GM11168 (cell line): ENCODE results near the gene MCEE.
"Not testable (repeated sequence)": the region's sequence is repeated elsewhere in the genome, so short reads cannot be mapped to it uniquely, and the experiment has no call there.

Experiments
- in situ Hi-C: fragments of 300-500 bp; cut with MboI; formaldehyde crosslinking; loops from one replicate; pipeline ENCODE4 v1.12.0; 2022; ENCODE audit warnings: low sequenced_read_pairs; ENCODE audit not compliant: unreplicated experiment

The MCEE gene

GRCh38 chr2:71130152-71130904 lies at the start of gene MCEE, which contains the start of gene MPHOSPH10:
Gene MCEE, minus strand, starts transcription at chr2:71130229. Its CDS starts 10 bp downstream, at chr2:71130219.
Gene MPHOSPH10, plus strand, starts transcription at chr2:71130634. Its CDS starts 32 bp downstream, at chr2:71130666.
- in situ Hi-C loops: no loop called here

- in situ Hi-C loops: not testable (repeated sequence)
These were observed 48.8 kb upstream of the MCEE start for GRCh38 chr2:71178836-71179235.

- in situ Hi-C loops: loop anchor here (25.0 kb wide), 1 partner anchor 338 kb away; no protein-coding TSS in a partner anchor
These were observed 44.2 kb upstream of the MCEE start for GRCh38 chr2:71174207-71174606.

- in situ Hi-C loops: loop anchor here (25.0 kb wide), 1 partner anchor 339 kb away; no protein-coding TSS in a partner anchor
These were observed 43.1 kb upstream of the MCEE start for GRCh38 chr2:71173096-71173495.

DNA sequence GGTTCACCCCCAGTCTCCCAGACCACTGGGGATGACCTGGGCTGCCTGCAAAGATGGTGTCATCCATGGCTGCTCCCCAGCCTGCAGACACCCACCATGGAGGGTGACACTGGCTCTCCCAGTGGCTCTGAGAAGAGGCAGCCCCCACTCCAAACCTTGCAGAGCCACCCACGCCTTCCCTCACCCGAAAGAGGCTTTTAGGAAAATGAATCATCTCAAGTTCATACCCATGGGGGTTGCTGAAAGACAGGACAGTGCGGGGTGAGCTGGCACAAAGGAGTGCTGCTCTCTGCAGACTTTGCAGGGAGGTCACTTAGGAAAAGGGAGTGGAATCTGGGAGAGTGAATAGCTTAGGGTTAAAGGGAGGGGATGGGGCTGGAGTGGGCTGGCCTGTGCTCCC lies 36.8 kb upstream of the MCEE start:
- in situ Hi-C loops: loop anchor here (25.0 kb wide), 1 partner anchor 345 kb away; no protein-coding TSS in a partner anchor

DNA sequence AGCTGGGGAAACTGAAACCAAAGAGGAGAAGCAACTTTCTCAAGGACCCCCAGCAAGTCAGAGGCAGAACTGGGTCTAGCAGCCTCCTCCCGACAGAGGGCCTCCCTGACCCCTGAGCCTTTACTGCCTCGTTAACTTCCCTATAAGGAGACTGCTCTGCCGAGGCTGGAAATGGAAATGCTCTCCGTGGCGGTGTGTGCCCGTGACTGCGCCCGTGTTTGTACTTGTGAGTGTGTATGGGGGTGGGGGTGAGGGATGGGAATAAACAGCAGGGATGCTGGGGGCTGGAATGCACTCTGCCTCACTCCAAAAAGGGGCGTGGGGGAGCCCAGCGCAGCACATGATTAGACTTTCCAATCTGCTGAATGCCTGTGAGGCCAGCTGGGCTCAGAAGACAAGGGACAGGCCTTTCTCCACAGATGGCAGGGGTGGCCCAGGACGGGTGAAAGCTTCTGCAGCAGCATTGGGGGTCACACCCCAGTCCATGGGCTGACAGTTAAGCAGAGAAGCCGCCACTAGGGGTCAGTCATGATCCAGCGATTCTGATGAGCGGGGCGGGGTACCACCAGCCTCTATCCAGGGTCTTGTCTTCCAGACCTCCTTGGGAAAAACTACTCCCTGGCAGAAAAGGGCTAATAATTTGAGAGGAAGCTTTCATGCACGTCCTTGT lies 27.2 kb upstream of the MCEE start:
- in situ Hi-C loops: loop anchor here (25.0 kb wide), 1 partner anchor 355 kb away; no protein-coding TSS in a partner anchor

- in situ Hi-C loops: loop anchor here (25.0 kb wide), 1 partner anchor 356 kb away; no protein-coding TSS in a partner anchor
These were observed 26.5 kb upstream of the MCEE start for GRCh38 chr2:71156573-71156972.

GRCh38 chr2:71155846-71156245 lies 25.8 kb upstream of the MCEE start:
- in situ Hi-C loops: loop anchor here (25.0 kb wide), 1 partner anchor 356 kb away; no protein-coding TSS in a partner anchor

DNA sequence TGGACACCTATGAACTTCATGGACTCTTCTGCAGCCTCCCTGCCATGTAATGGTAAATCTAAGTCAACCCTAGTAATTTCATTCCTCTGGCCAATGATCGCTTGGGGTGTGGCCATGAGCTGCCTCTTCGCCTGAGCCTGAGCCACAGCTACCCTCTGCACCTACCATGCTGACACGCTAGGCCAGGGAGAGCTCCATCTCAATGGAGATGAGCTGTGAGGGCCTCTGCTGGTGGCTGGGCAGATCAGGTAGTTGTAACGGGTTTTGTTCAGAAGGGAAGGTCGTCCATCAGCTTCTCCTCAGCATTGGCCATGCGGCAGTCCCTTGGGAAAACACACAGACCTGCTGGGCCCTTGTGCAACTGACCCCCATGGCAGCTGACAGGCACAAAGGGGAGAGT lies 24.8 kb upstream of the MCEE start:
- in situ Hi-C loops: loop anchor here (25.0 kb wide), 1 partner anchor 358 kb away; no protein-coding TSS in a partner anchor

- in situ Hi-C loops: loop anchor here (25.0 kb wide), 1 partner anchor 358 kb away; no protein-coding TSS in a partner anchor
These were observed 24.2 kb upstream of the MCEE start for GRCh38 chr2:71154279-71154678.

DNA sequence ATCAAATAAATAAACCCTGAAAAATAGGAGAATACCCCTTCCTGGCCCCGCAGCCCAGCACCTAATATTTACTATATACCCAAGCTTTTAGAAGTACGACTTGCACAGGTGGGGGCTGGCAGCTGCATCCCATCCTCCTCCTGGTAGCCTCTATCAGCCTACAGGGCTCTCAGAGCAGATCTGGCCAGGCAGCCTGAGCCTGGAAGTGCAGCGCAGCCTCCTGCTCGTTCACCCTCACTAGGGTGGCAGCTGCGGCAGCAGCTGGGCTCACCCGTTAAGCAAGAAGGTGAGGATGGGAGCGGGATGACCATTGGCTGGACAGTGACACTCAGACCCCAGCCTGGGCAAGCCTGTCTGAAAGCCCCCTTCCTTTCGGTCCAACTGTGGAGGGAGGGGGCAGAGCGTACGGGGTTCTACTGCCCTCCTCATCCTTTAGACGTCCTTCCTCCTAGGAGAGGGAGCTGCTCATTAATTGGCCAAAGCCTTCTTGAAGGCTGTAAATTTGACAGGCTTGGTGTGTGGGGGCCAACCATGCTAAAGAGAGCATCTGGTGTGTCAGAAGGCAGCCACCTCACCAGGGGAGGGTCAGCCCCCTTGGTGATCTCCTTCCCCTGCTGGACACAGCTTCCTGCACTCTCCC lies 23.7 kb upstream of the MCEE start:
- in situ Hi-C loops: loop anchor here (25.0 kb wide), 1 partner anchor 359 kb away; no protein-coding TSS in a partner anchor

DNA sequence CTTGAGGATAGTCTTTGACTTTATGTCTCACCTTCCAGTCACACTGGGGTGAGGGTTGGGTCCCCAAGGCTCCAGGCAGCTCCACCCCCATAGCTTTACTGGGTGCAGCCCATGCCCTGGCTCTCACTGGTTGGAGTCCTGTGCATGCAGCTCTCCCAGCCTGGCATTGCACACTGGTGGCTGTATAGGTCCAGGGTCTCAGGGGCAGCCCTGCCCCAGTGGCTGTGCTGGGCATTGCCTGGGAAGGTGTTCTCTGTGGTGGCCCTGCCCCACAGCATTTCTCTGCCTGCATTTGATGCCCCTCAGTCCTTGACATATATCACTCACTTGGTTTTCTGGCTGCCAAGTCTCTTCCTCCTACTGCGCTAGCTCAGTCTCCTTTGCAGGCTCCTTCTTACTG lies 21.6 kb upstream of the MCEE start:
- in situ Hi-C loops: loop anchor here (25.0 kb wide), 1 partner anchor 361 kb away; no protein-coding TSS in a partner anchor

DNA sequence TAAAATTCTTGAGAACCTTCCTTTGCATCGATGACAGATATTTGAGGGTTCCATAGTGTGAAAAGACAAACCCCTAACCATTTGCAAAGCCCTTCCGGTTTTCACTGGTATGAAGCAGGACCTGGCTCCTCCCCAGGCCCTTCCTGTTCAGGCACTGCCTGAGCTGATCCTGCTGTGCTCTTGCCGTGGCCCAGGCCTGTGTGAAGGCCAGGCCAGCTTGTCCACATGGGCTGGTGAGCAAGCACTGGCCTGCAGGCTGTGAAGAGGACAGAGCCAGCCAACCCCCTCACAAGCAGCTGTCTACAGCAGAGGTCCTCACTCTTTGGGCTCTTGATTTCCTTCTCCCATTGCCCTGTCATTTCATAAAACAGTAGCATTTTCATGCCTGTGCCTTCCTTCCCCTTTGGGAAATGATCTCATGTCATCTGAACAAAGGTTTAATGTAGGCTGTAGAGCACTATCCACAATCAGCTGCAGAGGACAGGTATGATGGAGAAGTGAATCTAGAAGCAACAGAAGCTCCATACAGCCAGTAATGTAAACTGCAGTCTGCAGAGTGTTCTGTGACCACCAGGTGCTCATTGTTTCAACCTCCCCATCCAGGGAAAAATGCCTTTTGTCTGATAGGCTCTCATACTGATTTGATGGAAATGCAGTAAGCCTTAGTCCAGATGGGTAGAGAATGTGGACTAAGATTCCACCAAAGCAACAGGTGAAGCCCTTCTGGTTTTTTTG lies 20.2 kb upstream of the MCEE start:
- in situ Hi-C loops: loop anchor here (25.0 kb wide), 1 partner anchor 362 kb away; no protein-coding TSS in a partner anchor

DNA sequence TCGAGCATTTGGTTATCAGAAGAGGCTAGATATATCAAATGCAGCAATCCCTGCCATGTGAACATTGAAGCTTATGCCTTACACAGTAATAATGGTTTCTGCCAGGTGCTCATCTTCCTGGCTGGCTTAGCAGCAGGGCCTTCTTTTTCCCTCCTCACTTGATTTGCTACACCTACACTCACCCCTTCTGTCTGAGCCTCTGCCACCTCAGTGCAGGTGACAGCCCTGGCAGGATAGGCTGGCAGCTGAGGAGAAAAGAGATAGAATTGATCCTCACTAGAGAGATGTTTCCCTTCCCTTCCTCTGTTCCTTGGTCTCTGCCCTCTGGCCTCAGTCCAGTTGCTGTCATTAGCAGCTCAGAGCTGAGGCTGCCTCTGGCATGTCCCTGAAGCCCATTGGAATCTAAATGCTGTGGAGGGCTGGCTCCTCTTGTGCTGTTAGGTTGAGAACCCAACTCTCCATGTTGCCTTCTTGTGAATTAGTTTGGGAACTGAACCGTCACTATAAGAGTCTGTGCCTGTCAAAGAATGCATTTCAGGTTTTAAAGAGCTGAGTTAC lies 18.6 kb upstream of the MCEE start:
- in situ Hi-C loops: loop anchor here (10.0 kb wide), 1 partner anchor 104 kb away; no protein-coding TSS in a partner anchor

DNA sequence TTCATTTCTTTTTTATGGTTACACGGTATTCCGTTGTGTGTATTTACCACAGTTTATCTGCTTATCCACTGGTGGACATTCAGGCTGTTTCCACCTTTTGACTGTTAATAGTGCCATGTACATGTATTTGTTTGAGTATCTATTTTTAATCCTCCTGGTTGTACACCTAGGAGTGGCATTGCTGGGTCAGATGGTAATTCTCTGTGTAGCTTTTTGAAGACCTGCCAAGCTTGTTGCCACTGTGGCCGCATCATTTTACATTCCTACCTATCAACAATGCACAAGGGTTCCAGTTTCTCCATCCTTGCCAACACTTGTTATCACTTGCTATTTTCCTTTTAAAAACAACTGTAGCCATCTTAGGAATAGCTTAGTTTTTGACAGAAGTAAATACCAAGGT lies 13.8 kb upstream of the MCEE start:
- in situ Hi-C loops: loop anchor here (10.0 kb wide), 1 partner anchor 99 kb away; no protein-coding TSS in a partner anchor

- in situ Hi-C loops: no loop called here
These were observed 6.1 kb upstream of the MCEE start for GRCh38 chr2:71136174-71136573.

DNA sequence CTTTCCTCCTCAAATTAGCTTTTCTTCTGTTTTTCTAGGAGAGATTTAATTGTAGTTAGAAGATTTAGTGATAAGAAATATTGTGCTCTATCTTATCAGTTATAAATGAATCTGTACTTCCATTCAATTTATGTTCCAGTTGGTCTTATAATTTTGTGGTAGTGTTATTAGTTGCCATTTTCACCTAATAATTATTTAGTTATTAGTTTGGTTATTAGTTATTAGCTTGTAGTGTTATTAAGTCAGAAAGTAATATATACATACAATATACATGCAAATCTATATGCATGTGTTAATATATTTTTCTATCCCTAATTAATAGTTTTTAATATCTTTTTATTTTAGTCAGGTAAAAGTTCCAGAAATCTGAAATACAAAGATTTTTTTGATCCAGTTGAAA lies 3.6 kb upstream of the MCEE start:
- in situ Hi-C loops: no loop called here

DNA sequence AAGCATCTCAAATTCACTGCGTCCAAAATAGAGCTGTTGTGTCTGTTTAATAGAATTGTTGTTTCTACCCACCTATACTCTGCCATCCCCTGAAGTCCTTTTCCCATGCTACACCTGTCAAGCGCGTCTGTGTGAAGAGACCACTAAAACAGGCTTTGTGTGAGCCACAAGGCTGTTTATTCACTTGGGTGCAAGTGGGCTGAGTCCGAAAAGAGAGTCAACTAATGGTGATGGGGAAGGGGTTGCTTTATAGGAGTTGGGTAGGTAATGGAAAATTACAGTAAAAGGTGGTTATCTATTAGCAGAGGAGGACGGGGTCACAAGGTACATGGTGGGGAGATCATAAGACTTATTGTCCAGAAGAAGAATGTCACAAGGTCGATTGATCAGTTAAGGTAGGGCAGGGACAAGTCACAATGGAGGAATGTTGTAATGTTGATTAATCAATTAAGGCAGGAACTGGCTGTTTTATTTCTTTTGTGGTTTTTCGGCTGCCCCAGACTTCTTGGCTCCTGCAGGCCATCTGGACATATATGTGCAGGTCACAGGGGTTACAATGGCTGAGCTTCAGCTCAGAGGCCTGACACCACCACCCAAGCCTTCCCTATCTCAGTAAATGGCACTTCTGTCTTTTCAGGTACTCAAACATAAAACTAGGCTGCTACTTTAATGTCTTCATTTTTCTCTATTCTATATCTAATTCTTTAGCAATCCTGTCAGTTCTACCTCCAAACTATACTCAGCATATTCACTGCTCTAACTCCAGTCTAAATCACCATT lies 1.5 kb upstream of the MCEE start:
- in situ Hi-C loops: not testable (repeated sequence)

DNA sequence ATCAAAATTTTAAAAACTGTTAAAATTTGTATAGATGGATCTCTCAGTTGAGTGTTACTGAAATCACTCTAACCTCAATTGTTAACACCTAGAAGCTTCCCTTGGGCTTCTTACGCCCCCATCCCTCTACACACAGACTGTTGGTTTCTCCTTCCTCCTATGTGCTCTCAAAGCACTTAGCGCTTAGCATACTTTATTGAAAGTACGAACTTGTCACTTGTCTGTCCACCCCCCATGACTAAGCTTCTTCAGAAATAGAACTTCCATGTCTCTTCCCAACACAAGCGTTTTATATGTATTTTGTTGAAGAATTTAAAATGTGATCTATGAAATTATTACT lies 846 bp upstream of the MCEE start:
- in situ Hi-C loops: no loop called here
